H1 (cell line): Measurements from ENCODE around the gene MRPL47.

Experiments used
- CHD1 ChIP-seq: IDR thresholded peaks from 2 replicates; pipeline ENCODE4 v1.6.1; 2012; ENCODE audit warnings: low read depth, low read length, improper control_type of control experiment
- CTBP2 ChIP-seq: IDR thresholded peaks from 2 replicates; pipeline ENCODE4 v1.7.0; 2011; ENCODE audit warnings: borderline replicate concordance, mild to moderate bottlenecking, moderate library complexity, mixed read lengths, low read length; ENCODE audit not compliant: insufficient read depth, insufficient read length
- EP300 ChIP-seq, 2 experiments: IDR thresholded peaks; 1 replicate in 1 of 2; 2 replicates in 1 of 2; pipeline ENCODE4 v1.6.1; 2011 to 2012; ENCODE audit warnings: low read depth in 2 of 2, low read length in 2 of 2, mild to moderate bottlenecking in 2 of 2, borderline replicate concordance in 1 of 2, inconsistent platforms in 1 of 2, moderate library complexity in 1 of 2
- GTF2F1 ChIP-seq: IDR thresholded peaks from 2 replicates; pipeline ENCODE4 v1.6.1; 2012; ENCODE audit warnings: low read depth, low read length, improper control_type of control experiment, borderline replicate concordance
- HDAC6 ChIP-seq: IDR thresholded peaks from one replicate; pipeline ENCODE4 v1.7.1; 2012; ENCODE audit warnings: low read depth, mild to moderate bottlenecking, inconsistent platforms, low read length, moderate library complexity
- MAFK ChIP-seq: IDR thresholded peaks from 2 replicates; pipeline ENCODE4 v1.6.1; 2012; ENCODE audit warnings: low read depth, mild to moderate bottlenecking, improper control_type of control experiment, low read length
- POLR2A ChIP-seq, 2 experiments: IDR thresholded peaks; 1 replicate in 1 of 2; 2 replicates in 1 of 2; pipeline ENCODE4 v1.6.1; 2011; ENCODE audit warnings: low read depth in 2 of 2, low read length in 2 of 2, mild to moderate bottlenecking in 2 of 2; ENCODE audit errors: control extremely low read depth in 1 of 2
- POLR2AphosphoS5 ChIP-seq: IDR thresholded peaks from 2 replicates; pipeline ENCODE4 v1.6.1; 2011; ENCODE audit warnings: low read depth, low read length
- TAF1 ChIP-seq: IDR thresholded peaks from 2 replicates; pipeline ENCODE4 v1.6.1; 2011; ENCODE audit warnings: mild to moderate bottlenecking, low read depth, low read length
- TEAD4 ChIP-seq: IDR thresholded peaks from 2 replicates; pipeline ENCODE4 v1.6.1; 2012; ENCODE audit warnings: low read depth, low read length, inconsistent platforms, mixed read lengths
- TF ChIP-seq, protein P1 (sequence below): IDR thresholded peaks from 2 replicates; pipeline ENCODE4 v1.6.1; 2011; ENCODE audit warnings: low read depth, mild to moderate bottlenecking, low read length; ENCODE audit not compliant: insufficient read depth
- TF ChIP-seq, protein P2 (sequence below), 3 experiments: IDR thresholded peaks; 1 replicate in 2 of 3; 2 replicates in 1 of 3; pipeline versions ENCODE4 v1.5.1 to v1.6.1; 2011; ENCODE audit warnings: low read length in 3 of 3, mild to moderate bottlenecking in 3 of 3, inconsistent platforms in 2 of 3, low read depth in 1 of 3, moderate library complexity in 1 of 3; ENCODE audit not compliant: insufficient read depth in 1 of 3; ENCODE audit errors: control extremely low read depth in 1 of 3

DNA sequence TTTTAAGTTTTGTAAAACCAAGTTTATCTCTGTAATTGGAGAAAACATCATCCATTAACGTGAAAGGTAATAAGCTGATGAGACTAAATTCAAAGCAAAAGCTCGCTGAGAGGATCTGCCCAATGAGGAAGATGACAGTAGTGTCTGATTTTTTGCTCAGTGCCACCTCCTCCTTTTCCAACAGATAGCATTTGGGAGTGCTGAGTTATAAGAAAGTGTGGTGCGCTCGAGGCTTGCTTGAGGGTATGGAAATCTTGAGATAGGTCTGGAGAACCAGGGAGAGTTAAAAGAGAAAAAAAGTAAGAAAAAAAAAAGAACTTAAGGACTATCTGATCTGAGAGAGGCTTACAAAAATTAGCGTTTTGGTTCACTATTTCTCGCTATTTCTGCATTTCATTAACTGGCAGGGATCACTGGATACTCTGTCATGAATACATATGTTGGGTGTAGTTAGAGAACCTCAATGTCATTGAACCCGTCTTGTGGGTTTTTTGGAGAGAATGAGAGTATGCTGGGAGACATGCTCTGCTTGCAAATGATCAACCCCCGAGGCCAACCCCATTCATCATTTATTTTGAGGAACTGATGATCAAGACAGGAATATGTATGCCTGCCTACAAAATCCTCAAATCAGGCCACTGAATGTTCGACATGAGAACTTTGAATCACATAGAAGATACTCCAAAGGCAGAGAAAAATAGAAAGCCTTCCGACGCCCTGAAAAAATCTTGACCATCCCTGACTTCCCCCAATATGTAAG lies 47.4 kb upstream of the MRPL47 start:
- TF ChIP-seq CTBP2 (no peak), GTF2F1 (no peak), POLR2A (IDR thresholded peaks at IDR 0.05; ENCODE audit: control extremely low read depth in 1 of 2, low read depth in 2 of 2, low read length in 2 of 2) (no peak), MAFK (no peak), HDAC6 (no peak), CHD1 (no peak), POLR2AphosphoS5 (no peak), EP300 (IDR thresholded peaks at IDR 0.05; ENCODE audit: borderline replicate concordance in 1 of 2, low read depth in 2 of 2, low read length in 2 of 2) (no peak), TAF1 (no peak), TEAD4 (no peak)
- TF ChIP-seq, protein P1, sequence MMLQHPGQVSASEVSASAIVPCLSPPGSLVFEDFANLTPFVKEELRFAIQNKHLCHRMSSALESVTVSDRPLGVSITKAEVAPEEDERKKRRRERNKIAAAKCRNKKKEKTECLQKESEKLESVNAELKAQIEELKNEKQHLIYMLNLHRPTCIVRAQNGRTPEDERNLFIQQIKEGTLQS, result no peak
- TF ChIP-seq, protein P2, sequence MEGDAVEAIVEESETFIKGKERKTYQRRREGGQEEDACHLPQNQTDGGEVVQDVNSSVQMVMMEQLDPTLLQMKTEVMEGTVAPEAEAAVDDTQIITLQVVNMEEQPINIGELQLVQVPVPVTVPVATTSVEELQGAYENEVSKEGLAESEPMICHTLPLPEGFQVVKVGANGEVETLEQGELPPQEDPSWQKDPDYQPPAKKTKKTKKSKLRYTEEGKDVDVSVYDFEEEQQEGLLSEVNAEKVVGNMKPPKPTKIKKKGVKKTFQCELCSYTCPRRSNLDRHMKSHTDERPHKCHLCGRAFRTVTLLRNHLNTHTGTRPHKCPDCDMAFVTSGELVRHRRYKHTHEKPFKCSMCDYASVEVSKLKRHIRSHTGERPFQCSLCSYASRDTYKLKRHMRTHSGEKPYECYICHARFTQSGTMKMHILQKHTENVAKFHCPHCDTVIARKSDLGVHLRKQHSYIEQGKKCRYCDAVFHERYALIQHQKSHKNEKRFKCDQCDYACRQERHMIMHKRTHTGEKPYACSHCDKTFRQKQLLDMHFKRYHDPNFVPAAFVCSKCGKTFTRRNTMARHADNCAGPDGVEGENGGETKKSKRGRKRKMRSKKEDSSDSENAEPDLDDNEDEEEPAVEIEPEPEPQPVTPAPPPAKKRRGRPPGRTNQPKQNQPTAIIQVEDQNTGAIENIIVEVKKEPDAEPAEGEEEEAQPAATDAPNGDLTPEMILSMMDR (IDR thresholded peaks at IDR 0.05; ENCODE audit: control extremely low read depth in 1 of 3, insufficient read depth in 1 of 3, low read depth in 1 of 3, low read length in 3 of 3), result no peak
